NB4 (cell line): Measurements from ENCODE around the gene TULP4.
"Not testable (repeated sequence)": the region's sequence is repeated elsewhere in the genome, so short reads cannot be mapped to it uniquely, and the experiment has no call there.

Experiments used
- DNase-seq: peaks from one replicate; pipeline ENCODE4 v3.0.0; 2010; ENCODE audit warnings: low read depth
- H3K4me3 ChIP-seq: one replicate; pipeline ENCODE4 v1.5.1; 2011; ENCODE audit warnings: mild to moderate bottlenecking, low read depth, low read length, moderate library complexity
- CTCF ChIP-seq: IDR thresholded peaks from one replicate; pipeline ENCODE4 v1.5.1; 2012; ENCODE audit warnings: low read depth, low read length
- MYC ChIP-seq: IDR thresholded peaks from 2 replicates; pipeline ENCODE4 v1.6.1; 2011; ENCODE audit warnings: low read depth, low read length
- POLR2A ChIP-seq: IDR thresholded peaks from 2 replicates; pipeline ENCODE4 v1.6.1; 2011; ENCODE audit warnings: mild to moderate bottlenecking; ENCODE audit not compliant: insufficient read length; ENCODE audit errors: extremely low read depth
- TF ChIP-seq, protein P1 (sequence below): IDR thresholded peaks from 2 replicates; pipeline ENCODE4 v1.6.1; 2011; ENCODE audit warnings: low read depth, low read length

TULP4 gene

GRCh38 chr6:158332237-158332636 lies 20.0 kb downstream of the TULP4 start:
- DNase-seq = no peak
- no peak overlapping the region for H3K4me3 ChIP-seq
- TF ChIP-seq MYC (no peak), CTCF (no peak), POLR2A (no peak)
- TF ChIP-seq, protein P1, sequence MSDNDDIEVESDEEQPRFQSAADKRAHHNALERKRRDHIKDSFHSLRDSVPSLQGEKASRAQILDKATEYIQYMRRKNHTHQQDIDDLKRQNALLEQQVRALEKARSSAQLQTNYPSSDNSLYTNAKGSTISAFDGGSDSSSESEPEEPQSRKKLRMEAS = no peak

DNA sequence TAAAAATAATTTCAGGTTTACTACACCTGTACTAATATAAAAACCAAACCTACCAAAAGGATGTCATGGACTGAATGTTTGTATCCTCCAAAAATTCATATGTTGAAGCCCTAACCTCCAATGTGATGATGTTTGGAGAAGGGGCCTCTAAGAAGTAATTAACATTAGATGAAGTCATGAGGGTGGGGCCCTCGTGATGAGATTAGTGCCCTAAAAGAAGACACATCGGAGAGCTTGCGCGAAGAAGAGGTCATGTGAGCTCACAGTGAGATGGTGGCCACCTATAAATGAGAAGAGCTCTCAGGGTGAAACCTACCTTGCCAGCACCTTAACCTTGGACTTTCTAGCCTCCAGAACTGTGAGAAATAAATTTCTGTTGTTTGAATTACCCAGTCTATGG lies 20.8 kb downstream of the TULP4 start:
- DNase-seq = no peak
- TF ChIP-seq, protein P1 = no peak
- no peak overlapping the region for H3K4me3 ChIP-seq

- no peak overlapping the region for H3K4me3 ChIP-seq
- DNase-seq = no peak
- TF ChIP-seq MYC (no peak), CTCF (no peak), POLR2A (no peak)
- TF ChIP-seq, protein P1 = no peak
Measured at GRCh38 chr6:158334534-158334933, 22.3 kb downstream of the TULP4 start.

- no peak for TF ChIP-seq MYC
- no peak for TF ChIP-seq CTCF
- no peak for TF ChIP-seq POLR2A
- TF ChIP-seq, protein P1 = no peak
- no peak for DNase-seq
- no peak overlapping the region for H3K4me3 ChIP-seq
Measured at GRCh38 chr6:158337332-158337731, 25.1 kb downstream of the TULP4 start.

GRCh38 chr6:158338311-158339112 lies 26.2 kb downstream of the TULP4 start:
- H3K4me3 ChIP-seq = no peak overlapping the region
- DNase-seq = no peak
- TF ChIP-seq, protein P1 = no peak
- TF ChIP-seq POLR2A (no peak), MYC (no peak), CTCF (no peak)

- not testable (repeated sequence) for H3K4me3 ChIP-seq
Measured at GRCh38 chr6:158339197-158339596, 26.9 kb downstream of the TULP4 start.

DNA sequence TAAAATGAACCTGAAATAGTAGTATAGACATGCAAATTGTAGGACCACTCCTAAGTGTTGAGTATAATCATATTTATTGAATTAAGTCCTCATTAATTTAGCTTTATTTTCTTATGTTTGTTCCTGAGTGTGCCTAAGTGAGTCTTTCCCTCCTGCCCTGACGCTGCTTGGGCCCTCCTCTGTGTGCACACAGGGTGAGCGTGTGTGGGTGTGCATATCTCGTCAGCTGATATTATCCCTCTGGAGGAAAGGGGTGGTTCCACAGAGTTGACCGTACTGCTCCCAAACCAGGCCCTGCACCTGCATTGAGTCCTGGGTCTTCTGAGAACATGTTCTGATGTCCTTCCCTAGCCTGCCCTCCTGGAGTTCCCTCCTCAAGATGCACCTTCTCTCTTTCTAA lies 28.0 kb downstream of the TULP4 start:
- no peak for TF ChIP-seq POLR2A
- H3K4me3 ChIP-seq = no peak overlapping the region
- no peak for DNase-seq

More at GRCh38 chr6:158339197-158339596, 26.9 kb downstream of the TULP4 start:
- not testable (repeated sequence) for DNase-seq
